Right atrium auricular region (tissue), 2 donors: ENCODE measurements around the gene EIF2S2. TPM values are rescaled to one million over a fixed set of nuclear protein-coding genes. Genes with fewer than 3 reads are reported as not detected.
"Not testable (repeated sequence)": the region's sequence is repeated elsewhere in the genome, so short reads cannot be mapped to it uniquely, and the experiment has no call there.

Experiments used
- DNase-seq: peaks from one replicate; pipeline ENCODE4 v3.0.0-alpha.2; 2019; ENCODE audit warnings: low spot score
- H3K27ac ChIP-seq, 2 donors: fragments of 200-600 bp; sonication (generic); 1 replicate in 1 of 2; 2 replicates in 1 of 2; pipeline ENCODE4 v1.5.1; 2016 to 2019
- H3K27me3 ChIP-seq, 2 donors: fragments of 200-600 bp; sonication (generic); one replicate each; pipeline versions ENCODE4 v1.5.1 to v1.6.0; 2017 to 2019
- H3K36me3 ChIP-seq: fragments of 200-600 bp; sonication (generic); one replicate; pipeline ENCODE4 v1.5.1; 2016
- H3K4me1 ChIP-seq, 2 donors: fragments of 200-600 bp; sonication (generic); one replicate each; pipeline versions ENCODE4 v1.5.1 to v1.6.0; 2017 to 2019
- H3K4me3 ChIP-seq, 2 donors: fragments of 200-600 bp; sonication (generic); 1 replicate in 1 of 2; 2 replicates in 1 of 2; pipeline ENCODE4 v1.5.1; 2017 to 2019; ENCODE audit warnings: mild to moderate bottlenecking in 1 of 2, moderate library complexity in 1 of 2
- H3K9me3 ChIP-seq, 2 donors: fragments of 200-600 bp; sonication (generic); one replicate each; pipeline ENCODE4 v1.5.1; 2019
- CTCF ChIP-seq, 2 donors: fragments of 200-600 bp; sonication (generic); IDR thresholded peaks; one replicate each; pipeline ENCODE4 v1.5.1; 2019; ENCODE audit warnings: antibody characterized with exemption in 2 of 2
- total RNA-seq, 2 donors: library from RNA; depleted of rRNA; stranded (reverse); fragments of >200 nt; gene quantifications; one replicate each; pipeline ENCODE4 v1.1.0, GENCODE V29; 2016

The EIF2S2 gene
- total RNA-seq = 10 to 100 TPM; 35.1 to 35.6 TPM

- no peaks in the 10 kb centered on the region for H3K36me3 ChIP-seq
- DNase-seq = peak; percentile 98
- H3K9me3 ChIP-seq = no peaks in the 10 kb centered on the region
- H3K4me1 ChIP-seq = peaks cover 0 to 35% of the 10 kb centered on the region in 2 donors
- TF ChIP-seq CTCF (IDR thresholded peaks at IDR 0.05) = no peak
- H3K4me3 ChIP-seq = peak within 1 kb of the TSS; percentile 76 to 98
- no peaks in the 10 kb centered on the region for H3K27me3 ChIP-seq
- H3K27ac ChIP-seq = peak within 1 kb of the TSS; percentile 93 to 98
These were observed at the start of gene EIF2S2 for GRCh38 chr20:34111702-34112599. TSS of gene EIF2S2 (minus strand) at chr20:34112243. CDS start at chr20:34112110, 133 bp downstream.

- DNase-seq, H3K36me3 ChIP-seq, H3K27me3 ChIP-seq, H3K4me1 ChIP-seq, H3K27ac ChIP-seq, H3K4me3 ChIP-seq: not testable (repeated sequence)
- H3K9me3 ChIP-seq = peaks cover 0 to 10% of the 10 kb centered on the region in 2 donors
These were observed 45.7 kb upstream of the EIF2S2 start for GRCh38 chr20:34157697-34158096.

GRCh38 chr20:34155836-34156235 lies 43.8 kb upstream of the EIF2S2 start:
- no peak for TF ChIP-seq CTCF (IDR thresholded peaks at IDR 0.05)

GRCh38 chr20:34153169-34153568 lies 41.1 kb upstream of the EIF2S2 start:
- not testable (repeated sequence) for DNase-seq, H3K4me3 ChIP-seq, H3K27me3 ChIP-seq

More at GRCh38 chr20:34155836-34156235, 43.8 kb upstream of the EIF2S2 start:
- Histone ChIP-seq H3K4me1 (no peaks in the 10 kb centered on the region), H3K27ac (no peak overlapping the region), H3K27me3 (no peaks in the 10 kb centered on the region), H3K9me3 (peaks cover 0 to 16% of the 10 kb centered on the region in 2 donors), H3K4me3 (no peak overlapping the region), H3K36me3 (no peaks in the 10 kb centered on the region)
- DNase-seq = no peak

GRCh38 chr20:34152073-34152472 lies 40.0 kb upstream of the EIF2S2 start:
- not testable (repeated sequence) for H3K27me3 ChIP-seq, H3K36me3 ChIP-seq, H3K4me1 ChIP-seq, DNase-seq, H3K4me3 ChIP-seq, H3K27ac ChIP-seq
- peaks cover 0 to 16% of the 10 kb centered on the region in 2 donors for H3K9me3 ChIP-seq

More at GRCh38 chr20:34153169-34153568, 41.1 kb upstream of the EIF2S2 start:
- peaks cover 0 to 16% of the 10 kb centered on the region in 2 donors for H3K9me3 ChIP-seq
- H3K27ac ChIP-seq, H3K36me3 ChIP-seq, H3K4me1 ChIP-seq: not testable (repeated sequence)

GRCh38 chr20:34150306-34151000 lies 38.4 kb upstream of the EIF2S2 start:
- Histone ChIP-seq H3K4me1 (no peaks in the 10 kb centered on the region), H3K27ac (no peak overlapping the region), H3K4me3 (no peak overlapping the region), H3K9me3 (peaks cover 0 to 16% of the 10 kb centered on the region in 2 donors), H3K27me3 (no peaks in the 10 kb centered on the region), H3K36me3 (no peaks in the 10 kb centered on the region)
- no peak for TF ChIP-seq CTCF (IDR thresholded peaks at IDR 0.05)
- DNase-seq = no peak

- no peak for TF ChIP-seq CTCF (IDR thresholded peaks at IDR 0.05)
- Histone ChIP-seq H3K27me3 (no peaks in the 10 kb centered on the region), H3K27ac (no peak overlapping the region), H3K36me3 (no peaks in the 10 kb centered on the region), H3K9me3 (no peaks in the 10 kb centered on the region), H3K4me1 (no peaks in the 10 kb centered on the region), H3K4me3 (no peak overlapping the region)
- DNase-seq = no peak
These were observed 33.3 kb upstream of the EIF2S2 start for GRCh38 chr20:34145280-34145819.
